Measurements from ENCODE around the gene IDH3G. TPM values are rescaled to one million over a fixed set of nuclear protein-coding genes. Genes with fewer than 3 reads are reported as not detected.

Gene IDH3G
- total RNA-seq, 1 donor from 2014 or later, result 39.9 TPM

DNA sequence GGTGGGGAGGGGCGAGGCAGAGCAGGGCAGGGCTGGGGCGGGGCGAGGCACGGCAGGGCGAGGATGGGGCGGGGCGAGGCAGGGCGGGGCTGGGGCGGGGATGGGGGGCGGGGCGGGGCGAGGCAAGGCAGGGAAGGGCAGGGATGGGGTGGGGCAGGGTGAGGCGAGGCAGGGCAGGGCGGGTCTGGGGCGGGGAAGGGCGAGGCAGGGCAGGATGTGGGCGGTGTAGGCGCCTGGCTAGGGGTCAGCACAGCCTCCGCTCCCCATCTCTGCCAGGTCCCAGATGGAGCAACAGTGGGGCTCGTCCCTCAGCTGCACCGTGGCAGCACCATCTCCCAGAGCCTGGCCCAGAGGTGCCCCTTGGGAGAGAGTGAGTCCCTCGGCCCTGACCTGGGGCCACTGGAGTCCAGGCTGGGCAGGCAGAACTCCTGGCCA lies 17.5 kb downstream of the IDH3G start:
- no peak for DNase-seq (ENCODE audit: low spot score)
- ATAC-seq, result no peak
- intact Hi-C loops (cut with DNase I), result no loop called here

DNA sequence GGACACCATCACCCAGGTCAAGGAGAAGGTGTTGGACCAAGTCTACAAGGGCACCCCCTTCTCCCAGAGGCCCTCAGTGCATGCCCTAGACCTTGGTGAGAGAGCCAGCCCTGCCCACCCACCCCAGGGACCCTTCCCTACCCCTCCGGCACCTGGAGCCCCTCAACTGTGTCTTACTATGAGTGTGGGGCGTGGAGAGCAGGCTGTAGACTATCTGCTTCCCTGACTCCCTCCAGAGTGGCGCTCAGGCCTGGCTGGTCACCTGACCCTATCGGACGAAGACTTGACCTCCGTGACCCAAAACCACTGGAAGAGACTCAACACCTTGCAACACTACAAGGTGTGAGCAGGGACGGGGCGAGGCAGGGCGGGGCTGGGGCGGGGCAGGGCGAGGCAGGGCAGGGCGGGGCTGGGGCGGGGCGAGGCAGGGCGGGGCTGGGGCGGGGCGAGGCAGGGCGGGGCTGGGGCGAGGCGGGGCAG lies 18.0 kb downstream of the IDH3G start:
- intact Hi-C loops (cut with DNase I), result no loop called here
- ATAC-seq (no peak), DNase-seq (ENCODE audit: low spot score) (no peak)

GRCh38 chrX:153775293-153776119 lies 18.7 kb downstream of the IDH3G start:
- ATAC-seq, result no peak
- no peak for DNase-seq (ENCODE audit: low spot score)
- intact Hi-C loops (cut with DNase I), result no loop called here

DNA sequence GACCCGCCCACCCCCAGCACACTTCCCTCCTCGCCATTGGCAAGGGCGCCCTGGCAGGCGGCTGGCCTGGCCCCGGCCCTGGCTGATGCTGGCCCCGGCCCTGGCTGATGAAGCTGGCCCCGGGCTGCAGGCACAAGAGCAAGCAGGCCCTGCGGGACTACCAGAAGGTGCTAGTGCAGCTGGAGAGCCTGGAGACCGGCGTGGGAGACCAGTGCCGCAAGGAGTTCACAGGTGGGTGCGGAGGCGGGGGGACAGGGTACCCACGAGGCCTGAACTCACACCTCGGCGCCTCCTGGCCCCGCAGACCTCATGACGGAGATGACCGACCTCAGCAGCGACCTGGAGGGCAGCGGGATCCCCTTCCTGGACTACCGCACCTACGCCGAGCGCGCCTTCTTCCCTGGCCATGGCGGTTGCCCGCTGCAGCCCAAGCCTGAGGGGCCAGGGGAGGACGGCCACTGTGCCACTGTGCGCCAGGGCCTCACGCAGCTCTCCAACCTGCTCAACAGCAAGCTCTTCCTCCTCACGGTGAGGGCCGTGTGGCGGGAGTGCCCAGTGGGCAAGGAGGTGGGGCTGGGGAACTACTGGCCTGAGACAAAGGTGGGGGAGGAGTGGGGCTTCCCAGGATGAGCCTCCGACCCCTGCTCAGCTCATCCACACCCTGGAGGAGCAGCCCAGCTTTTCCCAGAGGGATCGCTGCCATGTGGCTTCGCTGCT lies 19.4 kb downstream of the IDH3G start:
- DNase-seq (ENCODE audit: low spot score) (no peak), ATAC-seq (no peak)

GRCh38 chrX:153773741-153774575 lies 20.2 kb downstream of the IDH3G start:
- ATAC-seq (no peak), DNase-seq (ENCODE audit: low spot score) (no peak)
- intact Hi-C loops (cut with DNase I), result no loop called here

More for the DNA sequence above, 19.4 kb downstream of the IDH3G start:
- intact Hi-C loops (cut with DNase I), result no loop called here

DNA sequence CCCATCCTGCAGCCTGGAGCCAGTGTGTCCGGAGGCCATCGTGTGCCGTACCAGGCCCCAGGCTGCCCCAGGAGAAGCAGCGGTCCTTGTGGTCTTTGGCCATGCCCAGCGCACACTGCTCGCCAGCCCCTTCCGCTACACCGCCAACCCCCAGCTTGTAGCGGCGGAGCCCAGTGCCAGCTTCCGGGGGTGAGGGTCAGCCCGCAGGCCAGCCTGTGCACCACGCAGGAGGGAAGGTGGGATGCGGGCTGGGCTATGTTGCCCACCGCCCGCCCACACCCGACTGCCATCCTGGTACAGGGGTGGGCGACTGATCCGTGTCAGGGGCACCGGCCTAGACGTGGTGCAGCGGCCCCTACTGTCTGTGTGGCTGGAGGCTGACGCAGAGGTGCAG lies 21.0 kb downstream of the IDH3G start:
- intact Hi-C loops (cut with DNase I), result no loop called here
- DNase-seq (ENCODE audit: low spot score) (peak; percentile 55), ATAC-seq (no peak)

GRCh38 chrX:153772316-153773217 lies 21.6 kb downstream of the IDH3G start:
- DNase-seq (ENCODE audit: low spot score) (peak; percentile 45), ATAC-seq (no peak)
- intact Hi-C loops (cut with DNase I), result no loop called here

- intact Hi-C loops (cut with DNase I), result no loop called here
- DNase-seq (ENCODE audit: low spot score), result peak; percentile 59
- no peak for ATAC-seq
These were observed 22.5 kb downstream of the IDH3G start for GRCh38 chrX:153771415-153772315.

DNA sequence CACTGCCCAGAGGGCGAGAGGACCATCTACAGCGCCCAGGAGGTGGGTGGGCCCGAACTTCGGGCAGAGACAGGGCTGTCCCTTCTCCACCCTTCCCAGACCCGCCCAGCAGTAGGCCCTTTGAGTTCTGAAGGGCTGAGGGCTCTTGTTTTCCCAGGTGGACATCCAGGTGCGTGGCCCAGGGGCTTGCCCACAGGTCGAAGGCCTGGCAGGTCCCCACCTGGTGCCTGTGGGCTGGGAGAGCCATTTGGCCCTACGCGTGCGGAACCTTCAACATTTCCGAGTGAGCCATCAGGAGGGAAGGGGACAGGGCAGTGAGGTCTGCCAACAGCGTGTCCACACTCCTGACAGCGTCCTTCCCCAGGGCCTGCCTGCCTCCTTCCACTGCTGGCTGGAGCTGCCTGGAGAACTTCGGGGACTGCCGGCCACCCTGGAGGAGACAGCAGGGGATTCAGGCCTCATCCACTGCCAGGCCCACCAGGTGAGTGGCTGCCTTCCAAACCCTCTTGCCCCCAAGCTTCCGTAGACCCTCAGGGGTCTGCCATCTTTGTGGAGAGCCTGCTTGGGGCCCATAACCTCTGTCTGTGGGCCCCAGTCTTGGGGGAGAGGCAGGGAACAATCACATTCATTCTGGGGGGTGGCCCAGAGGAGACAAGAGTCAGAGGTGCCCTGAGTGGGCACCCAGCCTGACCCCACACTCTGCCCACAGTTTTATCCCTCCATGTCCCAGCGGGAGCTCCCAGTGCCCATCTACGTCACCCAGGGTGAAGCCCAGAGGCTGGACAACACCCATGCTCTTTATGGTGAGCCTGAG lies 23.4 kb downstream of the IDH3G start:
- intact Hi-C loops (cut with DNase I), result no loop called here
- no peak for DNase-seq (ENCODE audit: low spot score)

GRCh38 chrX:153769865-153770600 lies 24.1 kb downstream of the IDH3G start:
- DNase-seq (ENCODE audit: low spot score) (peak; percentile 55), ATAC-seq (no peak)
- intact Hi-C loops (cut with DNase I), result loop anchor here (5.0 kb wide), 1 partner anchor 182 kb away; no protein-coding TSS in a partner anchor

More for the DNA sequence above, 23.4 kb downstream of the IDH3G start:
- ATAC-seq, result no peak

DNA sequence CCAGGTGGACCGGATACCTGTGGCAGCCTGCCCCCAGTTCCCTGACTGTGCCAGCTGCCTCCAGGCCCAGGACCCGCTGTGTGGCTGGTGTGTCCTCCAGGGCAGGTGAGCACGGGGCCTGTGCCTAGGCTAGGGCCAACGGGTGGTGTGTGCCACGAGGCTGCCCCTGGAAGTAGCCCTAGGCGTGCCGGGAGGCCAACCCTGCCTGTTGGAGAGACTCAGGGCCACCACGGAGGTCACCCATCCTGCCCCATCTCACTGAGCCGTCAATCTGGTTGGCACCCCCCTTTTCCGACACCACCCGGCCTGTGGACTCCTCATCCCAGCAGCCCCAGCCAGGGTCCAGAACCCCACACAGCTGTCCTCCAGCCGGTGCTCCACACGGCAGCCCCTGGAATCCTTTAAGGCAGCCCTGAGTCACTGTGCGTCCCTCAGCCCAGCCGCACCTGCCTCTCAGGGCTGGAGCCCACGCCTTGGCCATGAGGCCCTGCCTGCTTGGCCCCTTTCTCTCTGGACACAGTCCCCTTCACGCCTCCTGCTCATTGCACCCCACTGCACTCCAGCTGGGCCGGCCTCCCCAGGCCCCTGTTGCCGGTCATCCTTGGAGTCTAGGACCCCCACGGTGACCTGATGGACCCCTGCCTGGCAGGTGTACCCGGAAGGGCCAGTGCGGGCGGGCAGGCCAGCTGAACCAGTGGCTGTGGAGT lies 24.9 kb downstream of the IDH3G start:
- ATAC-seq (no peak), DNase-seq (ENCODE audit: low spot score) (peak; percentile 54)
- intact Hi-C loops (cut with DNase I), result loop anchor here (5.0 kb wide), 1 partner anchor 183 kb away; no protein-coding TSS in a partner anchor

DNA sequence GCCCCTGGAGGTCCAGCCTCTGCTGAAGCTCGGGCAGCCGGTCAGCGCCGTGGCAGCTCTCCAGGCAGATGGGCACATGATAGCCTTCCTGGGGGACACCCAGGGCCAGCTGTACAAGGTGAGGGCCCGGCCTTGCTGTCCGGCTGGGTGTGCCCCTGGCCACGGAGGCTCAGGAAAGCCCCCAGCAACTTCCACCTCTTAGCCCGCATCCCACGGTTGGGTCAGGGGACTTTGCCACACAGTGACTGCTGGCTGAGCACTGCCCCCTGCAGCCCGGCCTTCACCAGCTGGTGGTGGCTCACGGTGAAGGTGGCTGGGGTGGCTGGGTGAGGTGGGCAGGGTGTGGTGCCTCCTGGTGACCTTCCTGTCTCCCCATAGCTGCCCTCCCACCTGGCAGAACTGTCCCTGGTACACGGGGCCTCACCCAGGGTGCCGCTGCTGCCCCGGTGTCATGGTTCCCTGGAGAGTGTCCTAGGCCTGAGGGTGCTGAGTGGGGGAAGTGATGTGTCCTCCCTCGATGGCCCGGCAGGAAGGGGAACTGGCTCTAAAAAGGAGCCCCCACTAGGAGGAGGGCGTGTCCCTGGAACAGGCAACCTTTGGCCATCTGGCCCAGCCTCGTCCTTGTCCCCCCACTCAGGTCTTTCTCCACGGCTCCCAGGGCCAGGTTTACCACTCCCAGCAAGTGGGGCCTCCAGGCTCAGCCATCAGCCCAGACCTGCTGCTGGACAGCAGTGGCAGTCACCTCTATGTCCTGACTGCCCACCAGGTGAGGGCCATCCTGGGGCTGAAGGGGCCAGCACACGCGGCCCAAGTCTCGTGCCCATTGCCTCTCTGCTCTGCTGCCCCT lies 25.6 kb downstream of the IDH3G start:
- DNase-seq (ENCODE audit: low spot score) (peak; percentile 53), ATAC-seq (no peak)
- intact Hi-C loops (cut with DNase I), result loop anchor here (5.0 kb wide), 1 partner anchor 184 kb away; no protein-coding TSS in a partner anchor

- intact Hi-C loops (cut with DNase I), result loop anchor here (5.0 kb wide), 1 partner anchor 185 kb away; no protein-coding TSS in a partner anchor
- peak; percentile 54 for DNase-seq (ENCODE audit: low spot score)
These were observed 26.5 kb downstream of the IDH3G start for GRCh38 chrX:153767674-153768055.

More at GRCh38 chrX:153767674-153768055, 26.5 kb downstream of the IDH3G start:
- ATAC-seq, result no peak
